OCI-LY1 (cell line): ENCODE data around the gene RAI14.

Experiments used
- H2AFZ ChIP-seq: fragments of 200-600 bp; sonication (generic), shearing (Covaris generic); 2 replicates; pipeline ENCODE4 v1.6.0; 2014; ENCODE audit warnings: antibody characterized with exemption, mild to moderate bottlenecking, low read length
- H3F3A ChIP-seq: fragments of 200-600 bp; sonication (generic), shearing (Covaris generic); 2 replicates; pipeline ENCODE4 v1.6.0; 2014; ENCODE audit warnings: mild to moderate bottlenecking, antibody characterized with exemption, low read length, moderate library complexity; ENCODE audit not compliant: insufficient read depth
- H3K27ac ChIP-seq: fragments of 200-600 bp; sonication (generic); 2 replicates; pipeline ENCODE4 v1.5.1; 2014; ENCODE audit warnings: low read length, mixed run types, mild to moderate bottlenecking, low read depth; ENCODE audit not compliant: poor library complexity, severe bottlenecking
- H3K27me3 ChIP-seq: fragments of 200-600 bp; sonication (generic); 2 replicates; pipeline ENCODE4 v1.6.0; 2014; ENCODE audit warnings: antibody characterized with exemption, mild to moderate bottlenecking, low read length, moderate library complexity; ENCODE audit not compliant: insufficient read depth
- H3K36me3 ChIP-seq: fragments of 200-600 bp; sonication (generic); 2 replicates; pipeline ENCODE4 v1.6.1; 2014; ENCODE audit warnings: mild to moderate bottlenecking, antibody characterized with exemption, low read length, moderate library complexity, mixed read lengths; ENCODE audit not compliant: insufficient read depth
- H3K4me1 ChIP-seq: fragments of 200-600 bp; sonication (generic); 2 replicates; pipeline ENCODE4 v1.5.1; 2014; ENCODE audit warnings: mild to moderate bottlenecking, low read length, moderate library complexity; ENCODE audit not compliant: insufficient read depth, severe bottlenecking
- H3K4me2 ChIP-seq: fragments of 200-600 bp; sonication (generic), shearing (Covaris generic); 2 replicates; pipeline ENCODE4 v1.6.1; 2014; ENCODE audit warnings: low read length
- H3K4me3 ChIP-seq: fragments of 200-600 bp; sonication (generic); 2 replicates; pipeline ENCODE4 v1.5.1; 2014; ENCODE audit warnings: low read length, low read depth, mild to moderate bottlenecking, mixed read lengths; ENCODE audit not compliant: poor library complexity, severe bottlenecking
- H3K79me2 ChIP-seq: fragments of 200-600 bp; shearing (Covaris generic); 2 replicates; pipeline ENCODE4 v1.6.1; 2016; ENCODE audit warnings: mixed run types, low read length, mixed read lengths; ENCODE audit not compliant: insufficient read depth
- H3K9ac ChIP-seq: fragments of 200-600 bp; sonication (generic), shearing (Covaris generic); 2 replicates; pipeline ENCODE4 v1.6.1; 2014; ENCODE audit warnings: mild to moderate bottlenecking, low read length, mixed read lengths
- H3K9me2 ChIP-seq: fragments of 200-600 bp; sonication (generic), shearing (Covaris generic); 2 replicates; pipeline ENCODE4 v1.6.1; 2014; ENCODE audit warnings: low read depth, mild to moderate bottlenecking, low read length, mixed read lengths
- H3K9me3 ChIP-seq: fragments of 200-600 bp; shearing (Covaris generic); 2 replicates; pipeline ENCODE4 v1.6.1; 2014; ENCODE audit warnings: low read length, mixed read lengths
- H4K20me1 ChIP-seq: fragments of 200-600 bp; sonication (generic), shearing (Covaris generic); 2 replicates; pipeline ENCODE4 v1.6.0; 2016; ENCODE audit warnings: mild to moderate bottlenecking, low read length; ENCODE audit not compliant: insufficient read depth
- CTCF ChIP-seq: fragments of 200-600 bp; sonication (generic), shearing (Covaris generic); IDR thresholded peaks from 2 replicates; pipeline ENCODE4 v1.5.1; 2017; ENCODE audit warnings: mild to moderate bottlenecking, antibody characterized with exemption, low read length, moderate library complexity, mixed read lengths
- EZH2 ChIP-seq: fragments of 200-600 bp; sonication (generic), shearing (Covaris generic); IDR thresholded peaks from 2 replicates; pipeline ENCODE4 v1.8.0; 2017; ENCODE audit warnings: borderline replicate concordance, mixed run types, mild to moderate bottlenecking, antibody characterized with exemption, low read length, moderate library complexity, mixed read lengths

The RAI14 gene

GRCh38 chr5:34609951-34610441 is 46.1 kb upstream of the RAI14 start:
- H3K4me2 ChIP-seq: no peak overlapping the region
- no peaks in the 10 kb centered on the region for H3K36me3 ChIP-seq
- no peaks in the 10 kb centered on the region for H3K4me1 ChIP-seq
- no peak overlapping the region for H2AFZ ChIP-seq
- H3K9ac ChIP-seq: no peak overlapping the region
- no peak overlapping the region for H3K27ac ChIP-seq
- no peaks in the 10 kb centered on the region for H3K27me3 ChIP-seq
- H3K79me2 ChIP-seq: no peaks in the 10 kb centered on the region
- H3K9me2 ChIP-seq: no peaks in the 10 kb centered on the region
- no peaks in the 10 kb centered on the region for H3F3A ChIP-seq
- TF ChIP-seq EZH2: no peak
- no peak for TF ChIP-seq CTCF
- no peaks in the 10 kb centered on the region for H3K9me3 ChIP-seq
- no peak overlapping the region for H3K4me3 ChIP-seq
- H4K20me1 ChIP-seq: no peaks in the 10 kb centered on the region

- no peaks in the 10 kb centered on the region for H3K79me2 ChIP-seq
- H3K27ac ChIP-seq: no peak overlapping the region
- no peak overlapping the region for H3K4me2 ChIP-seq
- H3K9me3 ChIP-seq: no peaks in the 10 kb centered on the region
- H3K27me3 ChIP-seq: no peaks in the 10 kb centered on the region
- no peaks in the 10 kb centered on the region for H3K36me3 ChIP-seq
- no peak overlapping the region for H2AFZ ChIP-seq
- no peak overlapping the region for H3K9ac ChIP-seq
- H4K20me1 ChIP-seq: no peaks in the 10 kb centered on the region
- TF ChIP-seq EZH2: no peak
- H3F3A ChIP-seq: no peaks in the 10 kb centered on the region
- H3K4me1 ChIP-seq: no peaks in the 10 kb centered on the region
- no peak overlapping the region for H3K4me3 ChIP-seq
- H3K9me2 ChIP-seq: no peaks in the 10 kb centered on the region
Observed at GRCh38 chr5:34610546-34610945, 45.6 kb upstream of the RAI14 start.

GRCh38 chr5:34611464-34612415 is 44.4 kb upstream of the RAI14 start:
- Histone ChIP-seq H4K20me1 (no peaks in the 10 kb centered on the region), H3K79me2 (no peaks in the 10 kb centered on the region), H3K4me1 (no peaks in the 10 kb centered on the region), H3K27ac (no peak overlapping the region), H3K9me3 (no peaks in the 10 kb centered on the region), H3F3A (no peaks in the 10 kb centered on the region), H3K4me2 (no peak overlapping the region), H3K4me3 (no peak overlapping the region), H3K9ac (no peak overlapping the region), H3K9me2 (no peaks in the 10 kb centered on the region), H2AFZ (no peak overlapping the region), H3K27me3 (no peaks in the 10 kb centered on the region), H3K36me3 (no peaks in the 10 kb centered on the region)
- TF ChIP-seq EZH2 (no peak), CTCF (no peak)
